ENCODE measurements around the gene LRRK1.

Gene LRRK1

DNA sequence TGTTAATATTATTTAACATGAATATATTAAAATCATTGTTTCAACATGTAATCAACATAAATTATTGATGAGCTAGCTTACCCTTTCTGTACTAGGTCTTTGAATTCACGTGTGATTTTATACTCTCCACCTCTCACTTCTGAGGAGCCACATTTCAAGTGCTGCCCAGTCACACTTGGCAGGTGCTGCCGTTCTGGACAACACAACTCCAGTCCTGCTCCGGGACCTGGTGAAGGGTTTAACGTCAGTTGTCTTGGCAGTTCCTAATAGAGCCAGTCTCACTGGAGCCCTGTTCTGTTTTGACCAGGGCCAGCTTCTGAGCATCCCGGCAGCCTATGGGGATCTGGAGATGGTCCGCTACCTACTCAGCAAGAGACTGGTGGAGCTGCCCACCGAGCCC is 64.1 kb downstream of the LRRK1 start:
- H3K9ac ChIP-seq (ENCODE audit: low read length): no peak overlapping the region
- no peaks in the 10 kb centered on the region for H3K36me3 ChIP-seq (ENCODE audit: control insufficient read depth, insufficient read depth, low read length)
- no peaks in the 10 kb centered on the region for H3K27me3 ChIP-seq (ENCODE audit: control insufficient read depth, insufficient read depth, low read length)
- no peaks in the 10 kb centered on the region for H3K9me3 ChIP-seq (ENCODE audit: control insufficient read depth, low read length)
- peaks cover 11% of the 10 kb centered on the region for H3K4me1 ChIP-seq (ENCODE audit: control insufficient read depth, insufficient read depth, low read length)
- H3K4me3 ChIP-seq (ENCODE audit: low read length): no peak overlapping the region

DNA sequence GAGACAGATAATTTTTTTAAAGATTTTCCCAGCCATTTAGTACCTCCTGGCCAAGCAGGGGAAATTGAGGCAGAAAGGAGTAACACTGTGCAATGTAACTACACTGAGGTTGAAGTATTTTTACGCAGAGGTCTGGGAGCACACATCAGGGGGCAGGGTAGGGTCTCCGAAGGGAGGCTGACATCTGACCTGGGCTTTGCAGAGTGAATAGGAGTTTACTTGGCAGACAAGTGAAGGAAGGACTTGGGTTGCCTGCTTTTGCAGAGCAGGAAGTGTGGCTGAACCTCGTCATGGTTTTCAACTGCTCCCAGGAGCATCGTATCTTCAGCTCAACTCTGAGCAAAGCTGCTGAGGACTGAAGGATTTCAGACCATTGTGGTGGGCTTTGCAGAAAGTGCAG is 66.2 kb downstream of the LRRK1 start:
- no peaks in the 10 kb centered on the region for H3K27me3 ChIP-seq (ENCODE audit: control insufficient read depth, insufficient read depth, low read length)
- no peak overlapping the region for H3K9ac ChIP-seq (ENCODE audit: low read length)
- H3K4me1 ChIP-seq (ENCODE audit: control insufficient read depth, insufficient read depth, low read length): peaks cover 11% of the 10 kb centered on the region
- H3K9me3 ChIP-seq (ENCODE audit: control insufficient read depth, low read length): no peaks in the 10 kb centered on the region
- no peaks in the 10 kb centered on the region for H3K36me3 ChIP-seq (ENCODE audit: control insufficient read depth, insufficient read depth, low read length)
- no peak overlapping the region for H3K4me3 ChIP-seq (ENCODE audit: low read length)

DNA sequence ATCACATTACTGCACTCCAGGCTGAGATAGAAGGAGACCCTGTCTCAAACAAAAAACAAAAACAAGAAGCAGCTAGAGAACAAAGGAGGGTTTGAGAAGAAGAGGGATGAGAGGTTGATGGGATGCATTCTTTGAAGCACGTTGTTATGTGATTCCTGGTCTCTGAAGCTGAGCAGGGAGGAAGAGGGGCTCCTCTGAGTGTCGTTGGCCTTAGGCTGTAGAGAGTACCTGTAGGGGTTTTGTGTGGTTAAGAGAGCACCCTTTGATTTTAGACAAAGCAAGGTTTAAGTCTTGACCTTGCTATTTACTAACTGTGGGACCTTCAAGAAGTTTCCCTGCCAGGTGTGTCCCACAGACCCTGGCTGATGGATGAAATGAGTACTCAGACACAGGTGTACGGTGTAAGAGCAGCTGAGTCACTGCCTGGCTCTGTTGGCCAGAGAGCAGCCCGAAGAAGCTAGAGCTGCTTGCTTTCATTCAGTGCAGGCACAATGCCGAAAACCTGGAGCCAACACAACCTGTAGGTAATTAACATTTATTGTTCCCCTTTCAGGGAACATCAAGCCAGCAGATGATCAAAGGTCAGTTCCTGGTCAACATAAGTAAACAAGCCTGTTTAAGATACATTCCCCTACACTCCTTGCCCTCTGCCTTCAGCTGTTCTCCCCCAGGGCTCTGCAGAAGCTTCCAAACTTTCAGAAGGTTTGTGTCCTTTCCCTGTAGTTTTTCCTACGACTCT is 67.2 kb downstream of the LRRK1 start:
- Histone ChIP-seq H3K4me1 (ENCODE audit: control insufficient read depth, insufficient read depth, low read length) (peaks cover 11% of the 10 kb centered on the region), H3K36me3 (ENCODE audit: control insufficient read depth, insufficient read depth, low read length) (no peaks in the 10 kb centered on the region), H3K9ac (ENCODE audit: low read length) (no peak overlapping the region), H3K9me3 (ENCODE audit: control insufficient read depth, low read length) (no peaks in the 10 kb centered on the region), H3K27me3 (ENCODE audit: control insufficient read depth, insufficient read depth, low read length) (no peaks in the 10 kb centered on the region), H3K4me3 (ENCODE audit: low read length) (no peak overlapping the region)

DNA sequence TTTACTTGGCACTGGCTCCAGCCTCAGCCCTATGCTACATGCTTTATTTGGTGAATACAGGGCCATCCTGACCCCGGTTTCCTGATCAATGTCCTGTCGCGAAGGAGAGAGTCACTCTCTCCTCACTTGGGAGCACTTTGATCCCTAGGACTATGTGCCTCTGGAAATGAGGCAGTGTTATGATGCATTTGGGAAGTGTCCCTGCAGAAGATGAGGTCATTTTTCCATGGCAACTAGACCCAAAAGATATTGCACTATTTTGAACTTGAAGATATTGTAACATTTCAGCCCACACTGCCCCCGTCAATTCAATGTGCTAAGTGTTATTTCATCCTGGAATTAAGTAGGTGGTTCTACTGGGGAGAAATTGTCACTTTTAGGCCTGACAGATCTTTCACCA is 68.0 kb downstream of the LRRK1 start:
- no peak overlapping the region for H3K9ac ChIP-seq (ENCODE audit: low read length)
- no peaks in the 10 kb centered on the region for H3K9me3 ChIP-seq (ENCODE audit: control insufficient read depth, low read length)
- H3K4me3 ChIP-seq (ENCODE audit: low read length): no peak overlapping the region

DNA sequence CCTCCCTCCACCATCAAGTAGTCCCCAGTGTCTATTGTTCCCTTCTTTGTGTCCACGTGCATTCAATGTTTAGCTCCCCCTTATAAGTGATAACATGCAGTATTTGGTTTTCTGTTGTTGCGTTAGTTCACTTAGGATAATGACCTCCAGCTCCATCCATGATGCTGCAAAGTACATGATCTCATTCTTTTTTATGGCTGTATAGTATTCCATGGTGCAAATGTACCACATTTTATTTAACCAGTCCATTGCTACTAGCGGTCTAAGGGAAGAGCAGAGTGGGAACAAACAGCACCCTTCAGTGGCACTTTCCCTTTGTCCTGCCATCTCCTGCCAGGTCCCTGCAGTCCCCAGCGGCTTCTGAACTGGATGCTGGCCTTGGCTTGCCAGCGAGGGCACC is 69.1 kb downstream of the LRRK1 start:
- no peaks in the 10 kb centered on the region for H3K9me3 ChIP-seq (ENCODE audit: control insufficient read depth, low read length)
- peaks cover 11% of the 10 kb centered on the region for H3K4me1 ChIP-seq (ENCODE audit: control insufficient read depth, insufficient read depth, low read length)
- no peaks in the 10 kb centered on the region for H3K27me3 ChIP-seq (ENCODE audit: control insufficient read depth, insufficient read depth, low read length)
- no peak overlapping the region for H3K4me3 ChIP-seq (ENCODE audit: low read length)
- H3K36me3 ChIP-seq (ENCODE audit: control insufficient read depth, insufficient read depth, low read length): no peaks in the 10 kb centered on the region
- no peak overlapping the region for H3K9ac ChIP-seq (ENCODE audit: low read length)

More for the DNA sequence above, 68.0 kb downstream of the LRRK1 start:
- Histone ChIP-seq H3K4me1 (ENCODE audit: control insufficient read depth, insufficient read depth, low read length) (peaks cover 11% of the 10 kb centered on the region), H3K27me3 (ENCODE audit: control insufficient read depth, insufficient read depth, low read length) (no peaks in the 10 kb centered on the region), H3K36me3 (ENCODE audit: control insufficient read depth, insufficient read depth, low read length) (no peaks in the 10 kb centered on the region)

DNA sequence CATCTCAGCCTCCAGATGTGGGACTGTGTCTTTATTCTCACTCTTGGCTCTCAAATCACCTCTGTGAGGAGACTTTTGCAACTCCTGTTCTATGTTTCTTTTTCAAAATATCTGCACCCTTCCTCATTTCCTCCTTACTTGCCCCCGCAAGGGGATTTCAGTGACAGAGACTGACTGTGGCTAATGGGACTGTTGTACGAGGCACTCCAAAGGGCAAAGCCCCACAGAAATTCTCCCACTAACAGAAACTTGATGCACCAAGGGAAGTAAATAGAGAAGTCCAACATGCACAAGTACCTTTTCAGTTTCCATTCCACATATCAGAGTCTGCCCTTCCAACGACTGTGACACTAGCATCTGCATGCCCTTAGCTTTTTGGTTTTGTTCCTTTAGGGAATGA is 69.7 kb downstream of the LRRK1 start:
- Histone ChIP-seq H3K9me3 (ENCODE audit: control insufficient read depth, low read length) (no peaks in the 10 kb centered on the region), H3K4me3 (ENCODE audit: low read length) (no peak overlapping the region), H3K9ac (ENCODE audit: low read length) (no peak overlapping the region), H3K27me3 (ENCODE audit: control insufficient read depth, insufficient read depth, low read length) (no peaks in the 10 kb centered on the region), H3K4me1 (ENCODE audit: control insufficient read depth, insufficient read depth, low read length) (peaks cover 11% of the 10 kb centered on the region), H3K36me3 (ENCODE audit: control insufficient read depth, insufficient read depth, low read length) (no peaks in the 10 kb centered on the region)

DNA sequence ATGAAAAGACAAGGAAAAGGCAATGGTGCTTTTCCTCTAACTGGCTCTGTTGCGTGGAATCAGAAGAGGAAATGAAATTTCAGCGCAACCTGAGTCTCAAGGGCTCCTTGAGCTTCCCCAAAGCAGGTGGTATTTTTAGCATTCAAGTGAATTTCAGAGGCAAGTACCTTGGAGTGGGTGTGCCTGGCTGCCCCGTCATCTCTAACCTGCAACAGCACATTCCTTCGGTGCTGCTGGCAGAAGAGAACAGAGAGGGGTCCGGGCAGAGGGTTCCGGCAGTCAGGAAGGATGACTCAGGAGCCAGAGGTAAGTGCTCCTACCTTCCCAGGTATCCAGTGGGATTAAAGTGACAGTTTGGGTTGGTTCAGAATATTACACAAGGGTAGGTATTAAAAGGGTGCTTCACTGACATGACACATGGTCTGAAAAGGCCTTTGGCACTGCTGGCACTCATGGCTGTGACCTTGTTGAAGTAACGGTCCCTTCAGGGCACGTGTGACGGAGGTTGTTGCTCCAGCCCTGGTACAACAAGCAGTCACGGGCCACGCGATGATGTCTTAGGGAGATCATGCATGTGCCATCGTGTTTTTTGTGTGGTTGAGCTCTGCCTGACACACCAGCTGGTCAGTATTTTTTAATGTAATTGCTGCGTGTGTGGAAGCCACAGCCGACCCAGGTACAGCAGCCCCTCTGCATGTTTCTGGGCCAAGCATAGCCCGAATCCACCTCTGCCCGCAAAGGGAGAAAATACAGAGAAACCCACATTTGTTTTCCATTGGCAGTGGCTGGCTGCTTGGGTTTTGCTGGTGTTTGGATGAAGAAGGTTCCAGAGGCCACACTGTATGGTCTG is 75.7 kb downstream of the LRRK1 start:
- no peaks in the 10 kb centered on the region for H3K36me3 ChIP-seq (ENCODE audit: control insufficient read depth, insufficient read depth, low read length)
- no peaks in the 10 kb centered on the region for H3K9me3 ChIP-seq (ENCODE audit: control insufficient read depth, low read length)
- no peak overlapping the region for H3K4me3 ChIP-seq (ENCODE audit: low read length)
- peaks cover 5% of the 10 kb centered on the region for H3K4me1 ChIP-seq (ENCODE audit: control insufficient read depth, insufficient read depth, low read length)
- no peak overlapping the region for H3K9ac ChIP-seq (ENCODE audit: low read length)
- no peaks in the 10 kb centered on the region for H3K27me3 ChIP-seq (ENCODE audit: control insufficient read depth, insufficient read depth, low read length)

DNA sequence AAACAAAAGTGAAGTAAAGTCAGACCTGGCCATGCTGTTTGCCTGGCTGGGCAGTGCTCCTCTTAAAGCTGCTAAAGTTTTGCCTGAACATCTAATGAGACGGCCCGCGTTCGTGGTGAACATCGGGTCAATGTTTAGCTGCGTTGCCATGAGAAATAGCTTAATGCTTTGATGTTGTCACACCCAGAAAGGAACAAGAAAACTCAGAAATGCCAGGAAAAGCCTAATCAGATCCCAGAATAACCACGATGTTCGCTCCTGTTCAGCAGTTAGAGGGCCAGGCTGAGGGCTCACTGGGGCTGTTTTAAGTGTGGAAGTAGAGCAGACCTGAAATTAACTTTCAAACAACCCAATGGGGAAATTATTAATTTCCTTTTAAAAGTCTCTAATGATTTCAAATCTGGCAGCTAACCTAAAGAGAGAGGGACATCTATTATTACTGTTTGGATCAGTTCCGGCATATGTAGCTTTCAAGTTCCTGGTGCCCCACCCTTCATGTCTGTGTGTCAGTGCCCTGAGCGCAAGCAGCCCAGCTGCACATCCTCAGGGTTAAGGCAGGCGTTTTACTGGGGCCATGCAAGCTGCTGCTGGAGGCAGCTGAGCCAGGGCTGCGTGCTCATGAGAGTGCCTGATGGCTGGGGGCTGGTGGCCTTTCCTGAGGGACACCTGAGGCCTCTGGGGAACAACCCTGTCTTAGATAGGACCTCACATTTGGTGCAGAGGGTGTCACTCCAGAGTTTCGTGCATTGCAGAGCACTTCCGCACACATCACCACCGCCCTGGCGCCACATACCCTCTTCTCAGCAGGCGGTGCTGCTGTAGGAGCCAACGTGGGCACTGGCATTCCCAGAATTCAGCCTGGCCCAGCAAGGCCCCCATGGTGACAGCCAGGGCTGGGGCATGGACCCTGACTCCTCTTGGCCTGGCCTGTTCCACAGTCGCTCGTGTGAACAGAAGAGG is 76.6 kb downstream of the LRRK1 start:
- H3K36me3 ChIP-seq (ENCODE audit: control insufficient read depth, insufficient read depth, low read length): no peaks in the 10 kb centered on the region
- peaks cover 5% of the 10 kb centered on the region for H3K4me1 ChIP-seq (ENCODE audit: control insufficient read depth, insufficient read depth, low read length)
- H3K27me3 ChIP-seq (ENCODE audit: control insufficient read depth, insufficient read depth, low read length): no peaks in the 10 kb centered on the region
- no peaks in the 10 kb centered on the region for H3K9me3 ChIP-seq (ENCODE audit: control insufficient read depth, low read length)
- H3K9ac ChIP-seq (ENCODE audit: low read length): no peak overlapping the region
- H3K4me3 ChIP-seq (ENCODE audit: low read length): no peak overlapping the region

DNA sequence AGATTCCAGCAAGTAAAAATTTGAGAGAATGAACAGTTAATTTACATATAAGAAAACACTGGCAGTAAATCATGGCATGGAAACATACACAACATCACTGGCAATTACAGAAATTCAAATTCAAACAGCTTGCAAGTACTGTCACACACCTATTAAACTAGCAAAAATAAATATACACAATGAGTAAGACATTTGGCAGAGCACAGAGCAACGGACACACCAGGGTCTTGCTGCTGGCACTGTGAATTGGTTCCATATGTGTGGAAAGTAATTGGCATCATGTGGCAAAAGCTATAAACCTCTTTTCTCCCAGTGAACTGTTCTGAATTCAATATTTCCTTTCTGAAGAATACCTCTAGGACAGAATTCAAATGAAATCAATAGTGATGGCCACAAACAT is 78.3 kb downstream of the LRRK1 start:
- H3K27me3 ChIP-seq (ENCODE audit: control insufficient read depth, insufficient read depth, low read length): no peaks in the 10 kb centered on the region
- no peak overlapping the region for H3K9ac ChIP-seq (ENCODE audit: low read length)
- no peak overlapping the region for H3K4me3 ChIP-seq (ENCODE audit: low read length)
- H3K4me1 ChIP-seq (ENCODE audit: control insufficient read depth, insufficient read depth, low read length): peaks cover 5% of the 10 kb centered on the region
- H3K36me3 ChIP-seq (ENCODE audit: control insufficient read depth, insufficient read depth, low read length): no peaks in the 10 kb centered on the region
- no peaks in the 10 kb centered on the region for H3K9me3 ChIP-seq (ENCODE audit: control insufficient read depth, low read length)

DNA sequence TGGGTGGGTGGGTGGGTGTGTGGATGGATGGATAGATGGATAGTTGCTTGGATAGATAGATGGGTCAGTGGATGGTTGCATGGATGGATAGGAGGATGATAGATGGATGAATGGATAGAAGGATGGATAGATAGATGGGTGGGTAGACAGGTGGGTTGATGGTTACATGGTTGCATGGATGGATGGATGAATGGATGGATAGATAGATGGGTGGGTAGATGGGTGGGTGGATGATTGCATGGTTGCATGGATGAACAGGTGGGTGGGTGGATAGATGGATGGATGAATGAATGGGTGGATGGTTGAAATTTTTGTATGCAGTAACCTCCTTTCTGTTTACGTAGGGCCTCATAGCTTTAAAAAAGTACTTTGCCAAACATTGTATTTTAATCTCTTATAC is 79.5 kb downstream of the LRRK1 start:
- Histone ChIP-seq H3K9me3 (ENCODE audit: control insufficient read depth, low read length) (no peaks in the 10 kb centered on the region), H3K36me3 (ENCODE audit: control insufficient read depth, insufficient read depth, low read length) (no peaks in the 10 kb centered on the region), H3K27me3 (ENCODE audit: control insufficient read depth, insufficient read depth, low read length) (no peaks in the 10 kb centered on the region), H3K4me1 (ENCODE audit: control insufficient read depth, insufficient read depth, low read length) (peaks cover 5% of the 10 kb centered on the region), H3K9ac (ENCODE audit: low read length) (no peak overlapping the region), H3K4me3 (ENCODE audit: low read length) (no peak overlapping the region)

DNA sequence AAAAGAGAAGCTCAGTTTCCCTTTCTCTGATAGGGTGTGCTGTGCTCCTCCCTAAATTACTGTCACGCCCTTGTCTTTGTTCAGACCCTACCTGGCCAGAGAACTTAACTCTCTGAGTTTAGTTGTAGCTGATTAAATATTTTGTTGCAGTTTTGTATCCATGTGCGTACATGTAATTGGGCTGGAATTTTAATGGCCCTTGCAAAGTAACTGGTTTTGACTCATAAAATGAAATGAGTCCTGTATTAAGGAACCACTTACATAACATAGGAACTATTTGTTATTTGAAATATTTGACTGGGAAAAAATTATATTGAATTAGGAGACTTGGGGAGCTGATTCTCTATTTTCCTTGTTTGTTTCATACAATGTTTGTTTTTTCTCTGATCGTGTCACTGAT is 80.2 kb downstream of the LRRK1 start:
- no peaks in the 10 kb centered on the region for H3K9me3 ChIP-seq (ENCODE audit: control insufficient read depth, low read length)
- H3K27me3 ChIP-seq (ENCODE audit: control insufficient read depth, insufficient read depth, low read length): no peaks in the 10 kb centered on the region
- H3K4me1 ChIP-seq (ENCODE audit: control insufficient read depth, insufficient read depth, low read length): peaks cover 5% of the 10 kb centered on the region
- H3K4me3 ChIP-seq (ENCODE audit: low read length): no peak overlapping the region
- no peaks in the 10 kb centered on the region for H3K36me3 ChIP-seq (ENCODE audit: control insufficient read depth, insufficient read depth, low read length)
- no peak overlapping the region for H3K9ac ChIP-seq (ENCODE audit: low read length)
